Stomach (tissue), 19 donors: ENCODE measurements around the gene CSF2RB. TPM values are rescaled to one million over a fixed set of nuclear protein-coding genes. Genes with fewer than 3 reads are reported as not detected.

Experiments used
- DNase-seq, 2 donors: peaks; one replicate each; pipeline versions ENCODE4 v3.0.0 to v3.0.0-alpha.2; 2013 to 2019
- H3K27ac ChIP-seq, 5 donors: fragments of 200-600 bp in 4 of 5; sonication (generic) in 4 of 5; one replicate each; pipeline ENCODE4 v1.5.1; 2013 to 2019; ENCODE audit warnings: mild to moderate bottlenecking in 1 of 5, moderate library complexity in 1 of 5
- H3K27me3 ChIP-seq, 3 donors: fragments of 200-600 bp; sonication (generic); one replicate each; pipeline ENCODE4 v1.5.1; 2017 to 2019; ENCODE audit warnings: mixed run types in 1 of 3
- H3K36me3 ChIP-seq, 4 donors: fragments of 200-600 bp; sonication (generic); 1 replicate in 3 of 4; 2 replicates in 1 of 4; pipeline ENCODE4 v1.5.1; 2016 to 2019
- H3K4me1 ChIP-seq, 4 donors: fragments of 200-600 bp; sonication (generic); one replicate each; pipeline ENCODE4 v1.5.1; 2016 to 2019
- H3K4me3 ChIP-seq, 4 donors: fragments of 200-600 bp; sonication (generic) in 3 of 4; one replicate each; pipeline ENCODE4 v1.5.1; 2016 to 2019; ENCODE audit warnings: mild to moderate bottlenecking in 1 of 4
- H3K9me3 ChIP-seq, 4 donors: fragments of 200-600 bp; sonication (generic); one replicate each; pipeline ENCODE4 v1.5.1; 2016 to 2019
- CTCF ChIP-seq, 7 experiments: fragments of 450-650 bp in 4 of 7; fragments of 200-600 bp in 3 of 7; sonication (generic) in 3 of 7; IDR thresholded peaks; one replicate each; pipeline ENCODE4 v1.5.1; 2016 to 2019; ENCODE audit warnings: antibody characterized with exemption in 7 of 7, control low read depth in 2 of 7, mild to moderate bottlenecking in 1 of 7
- EP300 ChIP-seq: sonication (generic); formaldehyde crosslinking; IDR thresholded peaks from one replicate; pipeline ENCODE4 v1.6.1; 2017; ENCODE audit warnings: antibody characterized with exemption
- POLR2A ChIP-seq, 4 donors: fragments of 450-650 bp; IDR thresholded peaks; one replicate each; pipeline ENCODE4 v1.6.1; 2016; ENCODE audit warnings: antibody characterized with exemption in 4 of 4, control low read depth in 2 of 4, mild to moderate bottlenecking in 1 of 4, moderate library complexity in 1 of 4
- POLR2AphosphoS5 ChIP-seq, 3 donors: sonication (generic); formaldehyde crosslinking; IDR thresholded peaks; one replicate each; pipeline ENCODE4 v1.6.1; 2016; ENCODE audit warnings: antibody characterized with exemption in 3 of 3
- WGBS, 5 donors: extraction: QIAGEN DNeasy Blood & Tissue Kit in 3 of 5; methylation state at CpG; one replicate each; pipeline versions ENCODE4 v1.1.5 to v1.1.7; 2013 to 2018; 5-methylcytosine and 5-hydroxymethylcytosine counted together
- intact Hi-C: fragments of 100-400 bp; cut with DNase I; formaldehyde crosslinking; loops from one replicate; pipeline ENCODE4 v1.15.1; 2023; ENCODE audit warnings: low total_unique reads
- long read RNA-seq, 10 donors: transcript quantifications; one replicate each; lab custom pipeline, GENCODE V29; 2026
- polyA plus RNA-seq, 3 donors: library from polyadenylated mRNA; stranded (reverse); fragments of 200-250 nt; gene quantifications; one replicate each; pipeline ENCODE4 v1.2.3, GENCODE V29; 2013
- total RNA-seq, 5 donors: library from RNA; depleted of rRNA; stranded (reverse); fragments of >200 nt; gene quantifications; one replicate each; pipeline versions ENCODE4 v1.1.0 to v1.2.3, GENCODE V29; 2014 to 2016
- donor health status: healthy with polysubstance abuse.
- donor health status: Bipolar disorder and iron deficiency.
- donor health status: healthy.

CSF2RB gene
- 10 to 100 TPM in 1 of 5 donors, 1 to 10 TPM in 4; 1.2 to 11.9 (median 3.6) TPM for total RNA-seq
- 1 to 10 TPM in 2 of 3 donors, under 1 TPM in 1; 0.92 to 1.4 (median 1.2) TPM for polyA plus RNA-seq
- long read RNA-seq, donor 1, result 0 reads
- long read RNA-seq, donor 2, result 0 reads
- long read RNA-seq, donor 3, result 0 reads
- long read RNA-seq, donor 4, result 0 reads
- long read RNA-seq, donor 5, partial matches to known transcripts, result 7 of 7 reads
- long read RNA-seq, donor 5, other reads (novel, unspliced or antisense), result 0 of 7 reads
- long read RNA-seq, donor 6, result 0 reads
- long read RNA-seq, donor 7, result 0 reads
- long read RNA-seq, donor 8, result 0 reads
- long read RNA-seq, donor 9, result 0 reads
- long read RNA-seq, donor 10, result 0 reads

GRCh38 chr22:36913427-36914389, at the start of gene CSF2RB:
CSF2RB (plus strand) TSS chr22:36913628; CDS start chr22:36922208, 8,580 bp downstream.
- Histone ChIP-seq H3K36me3 (no peaks in the 10 kb centered on the region), H3K4me3 (peak within 1 kb of the TSS; percentile 11 to 43 (median 38)), H3K9me3 (peaks cover 0 to 3% (median 2%) of the 10 kb centered on the region in 4 donors), H3K27ac (peak within 1 kb of the TSS; percentile 47 to 83 (median 57)), H3K27me3 (peaks cover 0 to 34% (median 0%) of the 10 kb centered on the region in 3 donors), H3K4me1 (peaks cover 0 to 11% (median 5%) of the 10 kb centered on the region in 4 donors)
- 61 to 76% (median 63%) methylated on average over 17 to 18 of the region's 18 CpGs for WGBS, 5 donors
- intact Hi-C loops, result no loop called here
- TF ChIP-seq POLR2A (IDR thresholded peaks at IDR 0.05), result no peak
- no peak for TF ChIP-seq POLR2AphosphoS5 (IDR thresholded peaks at IDR 0.05)
- TF ChIP-seq EP300, result no peak
- DNase-seq, result peak; percentile 45 to 48

GRCh38 chr22:36863979-36864378, 49.4 kb upstream of the CSF2RB start:
- peaks cover 0 to 3% (median 0%) of the 10 kb centered on the region in 4 donors for H3K36me3 ChIP-seq
- intact Hi-C loops, result no loop called here
- H3K4me3 ChIP-seq, result no peak overlapping the region
- 81 to 91% (median 89%) methylated on average over 6 of the region's 6 CpGs for WGBS, 5 donors
- no peaks in the 10 kb centered on the region for H3K9me3 ChIP-seq
- H3K4me1 ChIP-seq, result peaks cover 0 to 18% (median 3%) of the 10 kb centered on the region in 4 donors
- H3K27ac ChIP-seq, result no peak overlapping the region
- TF ChIP-seq EP300 (no peak), CTCF (IDR thresholded peaks at IDR 0.05) (no peak), POLR2A (IDR thresholded peaks at IDR 0.05) (no peak), POLR2AphosphoS5 (IDR thresholded peaks at IDR 0.05) (no peak)
- peaks cover 0 to 28% (median 0%) of the 10 kb centered on the region in 3 donors for H3K27me3 ChIP-seq
- DNase-seq, result no peak

- TF ChIP-seq POLR2AphosphoS5 (IDR thresholded peaks at IDR 0.05), result no peak
- TF ChIP-seq EP300, result no peak
- TF ChIP-seq CTCF (IDR thresholded peaks at IDR 0.05), result no peak
- TF ChIP-seq POLR2A (IDR thresholded peaks at IDR 0.05), result no peak
- WGBS, 5 donors, result 73 to 82% (median 82%) methylated on average over 14 of the region's 14 CpGs
- no peak for DNase-seq
- Histone ChIP-seq H3K27ac (no peak overlapping the region), H3K4me1 (peaks cover 0 to 18% (median 3%) of the 10 kb centered on the region in 4 donors), H3K4me3 (no peak overlapping the region), H3K36me3 (peaks cover 0 to 3% (median 0%) of the 10 kb centered on the region in 4 donors), H3K9me3 (no peaks in the 10 kb centered on the region), H3K27me3 (peaks cover 0 to 34% (median 4%) of the 10 kb centered on the region in 3 donors)
- intact Hi-C loops, result no loop called here
Observed at GRCh38 chr22:36864454-36865215, 48.8 kb upstream of the CSF2RB start.

GRCh38 chr22:36865346-36865745, 48.1 kb upstream of the CSF2RB start:
- 17 to 30% (median 29%) methylated on average over 13 of the region's 13 CpGs for WGBS, 5 donors
- H3K27ac ChIP-seq, result no peak overlapping the region
- DNase-seq, result peak in 1 of 2 donors; percentile 45
- H3K4me3 ChIP-seq, result no peak overlapping the region
- intact Hi-C loops, result no loop called here
- H3K36me3 ChIP-seq, result peaks cover 0 to 3% (median under 1%) of the 10 kb centered on the region in 4 donors
- TF ChIP-seq EP300 (no peak), POLR2AphosphoS5 (IDR thresholded peaks at IDR 0.05) (no peak), CTCF (IDR thresholded peaks at IDR 0.05) (no peak), POLR2A (IDR thresholded peaks at IDR 0.05) (no peak)
- no peaks in the 10 kb centered on the region for H3K9me3 ChIP-seq
- peaks cover 0 to 14% (median 3%) of the 10 kb centered on the region in 4 donors for H3K4me1 ChIP-seq
- H3K27me3 ChIP-seq, result peaks cover 0 to 41% (median 4%) of the 10 kb centered on the region in 3 donors
